Choroid plexus epithelial cell (primary cell): Measurements from ENCODE around the gene YWHAE.
A peak's percentile ranks its signal among the peaks of the same experiment; 100 is the strongest.
"Not testable (repeated sequence)": the region's sequence is repeated elsewhere in the genome, so short reads cannot be mapped to it uniquely, and the experiment has no call there.

ENCODE experiments used
- DNase-seq: peaks from one replicate; pipeline ENCODE4 v3.0.0-alpha.2; 2010; ENCODE audit warnings: low read depth
- H3K4me3 ChIP-seq: 2 replicates; pipeline ENCODE4 v1.5.1; 2011; ENCODE audit warnings: low read depth, mild to moderate bottlenecking, control low read depth, low read length, moderate library complexity
- CTCF ChIP-seq: conservative IDR thresholded peaks from 2 replicates; pipeline ENCODE4 v1.5.1; 2011; ENCODE audit warnings: low read depth, mild to moderate bottlenecking, control low read depth, inconsistent platforms, low read length, moderate library complexity

YWHAE gene

GRCh38 chr17:1313270-1314005, 86.6 kb downstream of the YWHAE start:
- peak; percentile 23 for DNase-seq
- no peak for TF ChIP-seq CTCF
- no peak overlapping the region for H3K4me3 ChIP-seq

- no peak overlapping the region for H3K4me3 ChIP-seq
- DNase-seq, result peak; percentile 31
- TF ChIP-seq CTCF, result no peak
Observed at GRCh38 chr17:1312261-1312870, 87.7 kb downstream of the YWHAE start.

- not testable (repeated sequence) for DNase-seq, H3K4me3 ChIP-seq
Observed at GRCh38 chr17:1307829-1308228, 92.2 kb downstream of the YWHAE start.

- no peak for TF ChIP-seq CTCF
- no peak for DNase-seq
- H3K4me3 ChIP-seq, result no peak overlapping the region
Observed at GRCh38 chr17:1304962-1305563, 95.0 kb downstream of the YWHAE start.

GRCh38 chr17:1304522-1304921, 95.5 kb downstream of the YWHAE start:
- no peak for DNase-seq
- H3K4me3 ChIP-seq, result no peak overlapping the region
- TF ChIP-seq CTCF, result no peak

- no peak for TF ChIP-seq CTCF
- H3K4me3 ChIP-seq, result no peak overlapping the region
- DNase-seq, result no peak
Observed at GRCh38 chr17:1302761-1303160, 97.3 kb downstream of the YWHAE start.

- no peak for DNase-seq
- H3K4me3 ChIP-seq, result no peak overlapping the region
- no peak for TF ChIP-seq CTCF
Observed at GRCh38 chr17:1301546-1301945, 98.5 kb downstream of the YWHAE start.
